ENCODE measurements around the gene PLA2G10.
"Not testable (repeated sequence)": the region's sequence is repeated elsewhere in the genome, so short reads cannot be mapped to it uniquely, and the experiment has no call there.

PLA2G10 gene, protein sequence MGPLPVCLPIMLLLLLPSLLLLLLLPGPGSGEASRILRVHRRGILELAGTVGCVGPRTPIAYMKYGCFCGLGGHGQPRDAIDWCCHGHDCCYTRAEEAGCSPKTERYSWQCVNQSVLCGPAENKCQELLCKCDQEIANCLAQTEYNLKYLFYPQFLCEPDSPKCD

DNA sequence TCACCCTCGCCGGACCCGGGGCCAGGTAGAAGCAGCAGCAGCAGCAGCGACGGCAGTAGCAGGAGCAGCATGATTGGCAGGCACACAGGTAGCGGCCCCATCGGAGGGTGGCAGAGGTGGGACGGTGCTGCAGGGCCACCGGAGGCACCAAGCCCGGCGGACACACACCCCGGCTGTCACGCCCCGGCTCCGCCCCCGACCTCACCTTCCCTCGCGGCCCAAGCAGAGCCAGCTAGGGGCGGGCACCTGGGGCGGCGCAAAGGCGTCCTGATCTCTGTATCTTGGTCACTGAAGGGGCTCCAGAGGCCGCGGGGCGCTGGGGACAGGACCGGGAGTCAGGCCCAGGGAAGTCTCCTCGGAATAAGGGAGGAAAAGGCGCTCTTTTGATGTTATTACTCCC lies at the start of gene PLA2G10:
PLA2G10 (minus strand) TSS at position 180 of the 400 bp plus-strand sequence; CDS start at position 101, 79 bp downstream.
- not testable (repeated sequence) for DNase-seq

DNA sequence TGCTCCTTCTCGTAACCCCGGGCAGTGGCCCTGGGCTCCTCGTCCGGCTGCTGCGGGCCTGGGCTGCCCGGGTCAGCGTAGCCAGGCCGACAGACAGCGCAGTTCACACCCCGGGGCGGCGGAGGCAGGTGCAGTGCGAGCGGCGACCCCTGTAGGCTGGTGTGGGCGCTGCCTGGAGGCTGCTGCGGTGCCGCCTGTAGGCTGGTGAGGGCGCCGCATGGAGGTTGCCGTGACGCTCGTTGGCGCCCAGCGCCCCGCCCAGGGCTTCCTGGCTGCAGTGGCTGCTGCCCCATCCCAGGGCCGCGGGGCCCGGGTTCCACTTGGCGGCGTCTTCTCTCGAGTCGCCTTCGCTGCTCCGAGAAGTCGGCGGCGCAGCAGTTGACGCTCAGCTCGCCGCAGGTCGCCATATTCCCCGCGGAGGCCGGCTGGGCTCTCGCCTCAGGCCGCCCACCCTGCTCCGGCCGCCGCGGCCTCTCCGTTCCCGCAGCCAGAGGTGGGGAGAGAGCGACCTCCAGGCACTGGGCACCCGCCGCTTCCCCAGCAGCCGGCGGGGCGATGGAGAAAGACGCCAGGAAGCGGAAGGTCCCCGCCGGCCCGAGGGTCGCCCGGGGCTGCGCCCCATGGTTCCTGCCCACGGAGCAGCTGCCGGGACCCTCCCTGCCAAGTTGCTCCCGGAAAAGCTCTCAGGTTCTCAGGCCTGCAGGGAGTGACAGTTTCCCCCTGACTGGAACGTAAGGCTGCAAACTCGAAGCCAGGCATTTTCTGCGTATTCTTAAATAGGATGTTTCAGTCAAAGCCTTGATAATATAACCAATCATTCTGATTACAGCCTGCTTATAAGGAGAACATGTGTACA lies 48.4 kb upstream of the PLA2G10 start, which contains the start of gene NPIPA2:
NPIPA2 (plus strand) TSS at position 261 of the 856 bp plus-strand sequence. CDS start 5,533 bp downstream, outside the sequence.
- DNase-seq = not testable (repeated sequence)

DNA sequence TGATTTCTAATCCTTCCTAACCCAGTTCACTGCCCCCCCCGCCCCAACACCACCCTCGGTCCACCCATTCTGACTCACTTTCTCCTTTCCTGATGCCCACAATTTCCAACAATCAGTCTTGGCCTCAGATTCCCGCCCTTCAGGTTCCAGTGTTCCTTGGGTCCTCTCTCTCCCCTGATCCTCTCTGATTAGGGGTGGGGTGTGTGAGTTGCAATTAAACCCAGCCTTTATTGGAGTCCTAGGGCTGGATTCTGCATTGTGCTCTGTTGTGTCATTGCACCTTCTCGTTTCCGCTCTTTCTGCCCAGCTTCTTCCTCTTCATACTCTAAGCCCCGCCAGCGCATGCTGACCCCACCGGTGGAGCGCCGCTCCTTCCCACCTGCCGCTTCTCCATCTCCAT lies 47.7 kb upstream of the PLA2G10 start:
- DNase-seq = not testable (repeated sequence)

DNA sequence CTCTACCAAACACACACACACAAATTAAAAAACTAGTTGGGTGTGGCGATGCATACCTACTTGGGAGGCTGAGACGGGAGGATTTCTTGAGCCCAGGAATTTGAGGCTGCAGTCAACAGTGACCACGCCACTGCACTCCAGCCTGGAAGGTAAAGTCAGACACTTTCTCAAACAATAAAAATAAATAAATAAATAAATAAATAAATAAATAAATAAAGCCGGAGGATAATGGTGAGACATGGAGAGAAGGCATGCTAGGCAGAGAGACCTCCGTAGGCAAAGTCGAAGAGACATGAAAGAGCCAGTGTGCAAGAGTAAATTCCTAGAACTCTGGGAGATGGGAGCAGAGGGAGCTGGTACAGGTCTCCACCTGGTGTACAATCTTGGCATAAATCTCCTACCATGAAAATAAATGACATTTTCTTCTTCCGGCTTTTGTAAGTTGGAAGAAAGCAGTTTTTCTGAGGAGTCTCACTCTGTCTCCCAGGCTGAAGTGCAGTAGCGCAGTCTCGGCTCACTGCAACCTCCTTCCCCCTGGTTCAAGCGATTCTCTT lies 46.8 kb upstream of the PLA2G10 start:
- DNase-seq = not testable (repeated sequence)

DNA sequence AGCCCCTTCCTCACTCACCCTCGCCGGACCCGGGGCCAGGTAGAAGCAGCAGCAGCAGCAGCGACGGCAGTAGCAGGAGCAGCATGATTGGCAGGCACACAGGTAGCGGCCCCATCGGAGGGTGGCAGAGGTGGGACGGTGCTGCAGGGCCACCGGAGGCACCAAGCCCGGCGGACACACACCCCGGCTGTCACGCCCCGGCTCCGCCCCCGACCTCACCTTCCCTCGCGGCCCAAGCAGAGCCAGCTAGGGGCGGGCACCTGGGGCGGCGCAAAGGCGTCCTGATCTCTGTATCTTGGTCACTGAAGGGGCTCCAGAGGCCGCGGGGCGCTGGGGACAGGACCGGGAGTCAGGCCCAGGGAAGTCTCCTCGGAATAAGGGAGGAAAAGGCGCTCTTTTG lies 39.1 kb upstream of the PLA2G10 start:
- DNase-seq = not testable (repeated sequence)

DNA sequence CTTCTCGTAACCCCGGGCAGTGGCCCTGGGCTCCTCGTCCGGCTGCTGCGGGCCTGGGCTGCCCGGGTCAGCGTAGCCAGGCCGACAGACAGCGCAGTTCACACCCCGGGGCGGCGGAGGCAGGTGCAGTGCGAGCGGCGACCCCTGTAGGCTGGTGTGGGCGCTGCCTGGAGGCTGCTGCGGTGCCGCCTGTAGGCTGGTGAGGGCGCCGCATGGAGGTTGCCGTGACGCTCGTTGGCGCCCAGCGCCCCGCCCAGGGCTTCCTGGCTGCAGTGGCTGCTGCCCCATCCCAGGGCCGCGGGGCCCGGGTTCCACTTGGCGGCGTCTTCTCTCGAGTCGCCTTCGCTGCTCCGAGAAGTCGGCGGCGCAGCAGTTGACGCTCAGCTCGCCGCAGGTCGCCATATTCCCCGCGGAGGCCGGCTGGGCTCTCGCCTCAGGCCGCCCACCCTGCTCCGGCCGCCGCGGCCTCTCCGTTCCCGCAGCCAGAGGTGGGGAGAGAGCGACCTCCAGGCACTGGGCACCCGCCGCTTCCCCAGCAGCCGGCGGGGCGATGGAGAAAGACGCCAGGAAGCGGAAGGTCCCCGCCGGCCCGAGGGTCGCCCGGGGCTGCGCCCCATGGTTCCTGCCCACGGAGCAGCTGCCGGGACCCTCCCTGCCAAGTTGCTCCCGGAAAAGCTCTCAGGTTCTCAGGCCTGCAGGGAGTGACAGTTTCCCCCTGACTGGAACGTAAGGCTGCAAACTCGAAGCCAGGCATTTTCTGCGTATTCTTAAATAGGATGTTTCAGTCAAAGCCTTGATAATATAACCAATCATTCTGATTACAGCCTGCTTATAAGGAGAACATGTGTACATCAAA lies 9.3 kb upstream of the PLA2G10 start, which contains the start of gene NPIPA3:
NPIPA3 (plus strand) TSS at position 256 of the 856 bp plus-strand sequence. CDS start 5,533 bp downstream, outside the sequence.
- DNase-seq = not testable (repeated sequence)

DNA sequence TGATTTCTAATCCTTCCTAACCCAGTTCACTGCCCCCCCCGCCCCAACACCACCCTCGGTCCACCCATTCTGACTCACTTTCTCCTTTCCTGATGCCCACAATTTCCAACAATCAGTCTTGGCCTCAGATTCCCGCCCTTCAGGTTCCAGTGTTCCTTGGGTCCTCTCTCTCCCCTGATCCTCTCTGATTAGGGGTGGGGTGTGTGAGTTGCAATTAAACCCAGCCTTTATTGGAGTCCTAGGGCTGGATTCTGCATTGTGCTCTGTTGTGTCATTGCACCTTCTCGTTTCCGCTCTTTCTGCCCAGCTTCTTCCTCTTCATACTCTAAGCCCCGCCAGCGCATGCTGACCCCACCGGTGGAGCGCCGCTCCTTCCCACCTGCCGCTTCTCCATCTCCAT lies 8.6 kb upstream of the PLA2G10 start:
- DNase-seq = not testable (repeated sequence)

DNA sequence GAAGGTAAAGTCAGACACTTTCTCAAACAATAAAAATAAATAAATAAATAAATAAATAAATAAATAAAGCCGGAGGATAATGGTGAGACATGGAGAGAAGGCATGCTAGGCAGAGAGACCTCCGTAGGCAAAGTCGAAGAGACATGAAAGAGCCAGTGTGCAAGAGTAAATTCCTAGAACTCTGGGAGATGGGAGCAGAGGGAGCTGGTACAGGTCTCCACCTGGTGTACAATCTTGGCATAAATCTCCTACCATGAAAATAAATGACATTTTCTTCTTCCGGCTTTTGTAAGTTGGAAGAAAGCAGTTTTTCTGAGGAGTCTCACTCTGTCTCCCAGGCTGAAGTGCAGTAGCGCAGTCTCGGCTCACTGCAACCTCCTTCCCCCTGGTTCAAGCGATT lies 7.8 kb upstream of the PLA2G10 start:
- not testable (repeated sequence) for DNase-seq

DNA sequence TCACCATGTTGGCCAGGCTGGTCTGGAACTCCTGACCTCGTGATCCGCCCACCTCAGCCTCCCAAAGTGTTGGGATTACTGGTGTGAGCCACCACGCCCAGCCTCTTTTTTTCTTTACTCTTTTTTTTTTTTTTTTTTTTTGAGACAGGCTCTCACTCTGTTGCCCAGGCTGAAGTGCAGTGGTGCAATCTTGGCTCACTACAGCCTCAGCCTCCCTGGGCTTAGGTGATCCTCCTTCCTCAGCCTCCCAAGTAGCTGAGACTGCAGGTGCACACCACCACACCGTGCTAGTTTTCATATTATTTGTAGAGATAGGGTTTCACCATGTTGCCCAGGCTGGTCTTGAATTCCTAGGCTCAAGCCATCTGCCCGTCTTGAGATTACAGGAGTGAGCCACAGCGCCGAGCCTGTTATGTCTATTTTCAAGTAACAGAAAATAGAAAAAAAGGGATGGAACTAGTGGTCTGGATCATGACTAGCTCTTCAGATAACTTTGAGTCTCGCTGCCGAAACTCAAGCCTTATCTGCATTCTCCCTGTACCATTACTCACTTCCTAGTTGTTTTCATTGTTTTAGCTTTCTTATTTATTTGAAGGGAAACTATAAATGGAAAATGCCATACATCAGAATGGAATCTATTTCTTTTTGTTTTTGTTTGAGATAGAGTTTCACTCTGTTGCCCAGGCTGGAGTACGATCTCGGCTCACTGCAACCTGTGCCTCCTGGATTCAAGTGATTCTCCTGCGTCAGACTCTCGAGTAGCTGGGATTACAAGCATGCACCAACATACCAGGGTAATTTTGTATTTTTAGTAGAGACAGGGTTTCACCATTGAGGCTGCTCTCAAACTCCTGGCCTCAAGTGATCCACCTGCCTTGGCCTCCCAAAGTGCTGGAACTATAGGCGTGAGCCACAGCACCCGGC lies 8.0 kb downstream of the PLA2G10 start:
- not testable (repeated sequence) for DNase-seq

DNA sequence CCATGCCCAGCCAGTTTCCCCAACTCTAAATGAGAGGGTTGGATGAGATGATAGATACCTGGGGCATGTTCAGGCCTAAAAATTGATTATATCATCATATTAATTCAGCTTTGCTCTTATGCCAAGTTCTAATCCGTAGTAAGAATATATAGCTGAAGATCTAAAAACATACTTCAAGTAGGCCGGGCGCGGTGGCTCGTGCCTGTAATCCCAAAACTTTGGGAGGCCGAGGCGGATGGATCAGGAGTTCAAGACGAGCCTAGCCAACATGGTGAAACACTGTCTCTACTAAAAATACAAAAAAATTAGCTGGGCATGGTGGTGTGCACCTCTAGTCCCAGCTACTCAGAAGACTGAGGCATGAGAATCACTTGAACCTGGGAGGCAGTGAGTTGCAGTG lies 12.0 kb downstream of the PLA2G10 start:
- no peak for DNase-seq

DNA sequence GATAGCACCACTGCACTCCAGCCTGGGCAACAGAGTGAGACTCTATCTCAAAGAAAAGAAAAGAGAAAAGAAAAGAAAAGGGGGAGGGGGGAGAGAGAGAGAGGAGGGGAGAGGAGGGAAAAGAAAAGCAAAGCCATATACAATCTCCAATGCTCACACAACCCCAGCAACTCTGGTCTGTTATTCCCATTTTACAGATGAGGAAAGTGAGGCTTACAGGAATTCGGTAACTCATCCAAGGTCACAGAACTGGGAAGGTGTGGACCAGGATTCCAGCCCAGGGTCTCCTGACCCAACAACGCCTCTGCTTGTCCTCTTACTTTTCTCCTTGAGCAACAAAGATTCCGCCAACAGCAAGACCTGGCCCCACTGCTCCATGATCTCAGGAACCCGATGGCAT lies 13.0 kb downstream of the PLA2G10 start:
- DNase-seq = no peak

DNA sequence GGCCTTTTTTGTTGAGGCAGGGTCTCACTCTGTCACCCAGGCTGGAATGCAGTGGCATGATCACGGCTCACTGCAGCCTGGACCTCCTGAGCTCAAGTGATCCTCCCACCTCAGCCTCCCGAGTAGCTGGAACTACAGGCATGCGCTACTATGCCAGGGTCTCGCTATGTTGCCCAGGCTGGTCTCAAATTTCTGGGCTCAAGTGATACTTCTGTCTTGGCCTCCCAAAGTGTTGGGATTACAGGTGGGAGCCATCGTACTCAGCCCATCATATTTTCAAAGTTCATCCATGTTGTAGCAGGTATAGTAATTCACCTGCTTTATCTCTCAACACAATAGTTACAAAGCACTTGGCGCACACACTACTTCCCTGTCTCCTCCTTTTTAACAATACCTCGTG lies 13.7 kb downstream of the PLA2G10 start:
- not testable (repeated sequence) for DNase-seq

DNA sequence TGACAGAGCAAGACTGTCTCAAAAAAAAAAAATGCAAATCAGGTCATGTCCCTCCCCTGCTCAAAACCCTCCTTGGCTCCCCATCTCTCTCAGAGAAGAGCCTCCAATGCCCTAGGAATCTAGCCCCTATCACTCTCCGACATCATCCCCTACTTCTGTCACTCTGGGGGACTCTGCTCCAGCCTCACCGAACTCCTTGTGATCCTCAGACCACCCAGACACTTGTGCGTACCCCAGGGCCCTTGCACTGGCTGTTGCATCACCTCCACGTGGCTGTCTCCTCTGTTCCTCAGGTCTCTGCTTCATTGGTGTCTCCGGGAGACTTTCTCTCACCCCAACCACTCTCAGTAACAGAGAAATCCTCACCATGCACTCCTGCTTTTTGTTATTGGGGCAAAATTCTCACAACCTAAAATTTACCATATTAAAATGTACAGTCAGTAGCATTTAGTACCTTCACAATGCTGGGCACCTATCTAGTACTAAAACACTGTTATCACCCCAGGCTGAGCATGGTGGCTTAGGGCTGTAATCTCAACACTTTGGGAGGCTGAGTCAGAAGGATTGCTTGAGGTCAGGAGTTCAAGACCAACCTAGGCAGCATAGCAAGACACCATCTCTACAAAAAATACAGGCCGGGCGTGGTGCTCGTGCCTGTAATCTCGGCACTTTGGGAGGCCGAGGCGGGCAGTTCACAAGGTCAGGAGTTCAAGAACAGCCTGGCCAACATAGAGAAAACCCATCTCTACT lies 15.2 kb downstream of the PLA2G10 start:
- DNase-seq = no peak

DNA sequence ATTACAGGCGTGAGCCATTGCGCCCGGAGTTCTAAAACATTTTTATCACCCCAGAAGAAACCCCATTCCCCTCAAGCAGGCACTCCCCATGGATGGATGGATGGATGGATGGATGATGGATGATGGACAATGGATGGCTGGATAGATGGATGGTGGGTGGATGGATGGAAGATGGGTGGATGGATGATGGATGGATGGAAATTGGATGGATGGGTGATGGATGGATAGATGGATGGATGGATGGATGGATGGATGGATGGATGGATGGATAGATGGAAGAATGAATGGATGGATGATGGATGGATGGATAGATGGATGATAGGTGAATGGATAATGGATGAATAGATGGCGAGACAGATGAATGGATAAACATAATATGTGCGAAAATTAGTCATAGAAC lies 16.5 kb downstream of the PLA2G10 start:
- DNase-seq = no peak

DNA sequence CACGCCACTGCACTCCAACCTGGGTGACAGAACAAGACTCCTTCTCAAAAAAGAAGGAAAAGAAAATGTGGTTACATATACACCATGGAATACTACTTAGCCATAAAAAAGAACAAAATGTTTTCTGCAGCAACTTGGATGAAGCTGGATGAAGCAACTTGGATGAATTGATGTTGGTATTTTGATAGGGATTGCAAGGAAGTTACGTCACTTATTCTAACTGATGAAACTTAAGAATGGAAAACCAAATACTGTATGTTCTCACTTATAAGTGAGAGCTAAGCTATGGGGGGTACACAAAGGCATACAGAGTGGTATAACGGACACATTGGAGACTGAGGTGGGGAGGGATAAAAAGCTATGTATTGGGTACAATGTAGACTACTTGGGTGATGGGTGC lies 17.5 kb downstream of the PLA2G10 start:
- DNase-seq = no peak

DNA sequence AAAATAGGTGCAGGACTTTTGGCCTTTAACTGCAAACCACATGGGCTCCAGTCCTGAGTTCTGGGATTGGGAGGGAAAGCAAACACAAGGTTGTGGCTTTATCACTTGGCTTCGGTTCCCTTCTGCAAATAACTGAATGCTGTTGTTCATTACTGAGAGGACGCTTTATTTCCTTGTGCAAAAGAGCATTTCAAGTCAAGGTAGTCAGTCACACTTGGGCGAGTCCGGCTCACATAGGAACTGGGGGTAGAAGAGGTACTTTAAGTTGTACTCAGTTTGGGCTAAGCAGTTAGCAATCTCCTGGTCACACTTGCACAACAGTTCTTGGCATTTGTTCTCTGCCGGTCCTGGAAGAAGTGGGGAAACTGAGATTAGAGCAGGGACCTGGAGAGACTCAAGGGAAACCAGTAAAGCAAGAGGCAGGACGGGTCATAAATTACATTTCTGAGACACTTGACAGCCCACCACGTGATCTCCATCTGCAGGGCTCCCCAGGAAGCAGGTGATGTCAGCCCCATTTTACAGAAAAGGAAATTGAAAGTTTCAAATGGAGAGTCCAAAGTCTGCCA lies 21.6 kb downstream of the PLA2G10 start:
- DNase-seq = no peak

DNA sequence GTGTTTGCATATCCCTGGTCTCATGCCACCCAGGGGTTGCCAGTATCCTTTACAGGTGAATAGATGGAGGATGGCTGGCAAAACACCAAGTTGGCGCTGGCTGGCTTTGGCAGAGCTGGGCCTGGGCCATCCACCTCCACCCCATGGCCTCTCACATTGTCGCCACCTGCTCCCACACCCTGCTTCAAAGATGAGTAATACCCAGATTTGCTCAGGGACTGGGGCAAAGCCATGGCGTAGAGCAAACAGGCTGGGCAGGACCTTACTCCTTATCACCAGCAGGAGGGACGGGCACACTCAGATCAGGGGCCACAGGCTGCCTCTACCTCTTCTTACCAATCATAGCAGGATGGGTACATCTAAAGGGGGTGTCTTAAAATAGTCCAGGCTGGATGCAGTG lies 24.3 kb downstream of the PLA2G10 start:
- no peak for DNase-seq

DNA sequence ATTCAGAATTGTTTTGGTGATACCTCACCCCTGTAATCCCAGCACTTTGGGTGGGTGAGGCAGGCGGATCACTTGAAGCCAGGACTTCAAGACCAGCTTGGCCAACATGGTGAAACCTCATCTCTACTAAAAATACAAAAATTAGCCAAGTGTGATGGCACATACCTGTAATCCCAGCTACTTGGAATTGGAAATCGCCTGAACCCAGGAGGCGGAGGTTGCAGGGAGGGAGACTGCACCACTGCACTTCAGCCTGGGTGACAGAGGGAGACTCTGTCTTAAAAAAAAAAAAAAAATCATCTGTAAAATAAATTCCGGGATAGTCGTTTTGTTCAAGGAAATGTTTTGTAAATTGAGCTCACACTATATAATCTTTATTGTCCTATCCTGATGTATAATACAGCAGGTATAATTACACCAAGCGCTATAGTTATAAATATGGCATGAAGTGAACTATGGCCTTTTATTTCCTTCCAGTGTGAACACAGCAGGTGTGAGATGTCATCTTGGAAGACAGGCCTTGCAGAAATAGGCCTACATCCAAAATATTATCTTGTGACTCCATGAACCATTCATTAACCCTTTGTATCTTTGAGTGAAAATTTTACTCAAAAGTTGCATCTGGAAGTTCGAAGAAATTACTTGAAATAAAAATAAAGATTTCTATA lies 25.4 kb downstream of the PLA2G10 start:
- no peak for DNase-seq

DNA sequence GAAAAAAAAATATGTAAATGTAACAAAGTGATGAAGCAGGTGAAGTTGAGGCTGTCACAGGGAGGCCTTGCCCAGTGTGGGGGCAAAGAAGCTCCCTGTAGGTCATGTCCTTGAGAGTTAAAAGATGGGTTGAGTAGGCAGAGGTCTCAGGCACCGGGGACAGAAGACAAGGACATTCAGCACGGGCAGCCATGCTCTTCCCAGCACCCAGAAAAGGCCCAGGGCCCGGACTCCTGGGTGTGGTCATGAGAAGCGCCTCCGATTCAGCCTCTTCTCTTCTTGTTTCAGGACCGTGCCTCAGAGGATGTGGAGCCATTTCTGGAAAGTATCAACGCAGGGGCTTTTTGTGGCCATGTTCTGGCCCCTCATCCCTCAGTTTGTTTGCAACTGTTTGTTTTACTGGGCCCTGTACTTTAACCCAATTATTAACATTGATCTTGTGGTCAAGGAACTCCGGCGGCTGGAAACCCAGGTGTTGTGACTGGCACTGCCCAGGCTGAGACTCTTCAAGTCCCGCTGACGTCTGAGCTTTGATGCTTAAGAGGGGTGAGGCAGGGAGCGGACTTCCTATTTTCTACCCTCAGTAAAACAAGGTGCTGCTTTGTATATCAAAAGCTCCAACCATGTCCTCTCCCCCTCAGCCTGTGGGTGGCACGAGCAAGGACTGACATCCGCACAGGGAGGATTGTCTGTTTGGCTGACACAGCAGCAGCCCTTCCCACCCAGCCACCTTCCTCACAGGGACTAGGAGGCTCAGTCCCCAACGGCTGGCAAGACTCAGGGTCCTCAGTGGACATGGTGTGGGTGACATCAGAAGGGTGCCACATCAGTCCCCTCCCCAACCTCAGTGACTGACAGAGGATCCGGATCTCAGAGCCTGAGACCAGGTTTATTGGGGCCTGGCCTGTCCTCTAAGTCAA lies 26.5 kb downstream of the PLA2G10 start:
- DNase-seq = no peak

Measured in GF-D8 (cell line).